Renal pelvis (tissue), 4 donors: ENCODE measurements around the gene AMBP. TPM values are rescaled to one million over a fixed set of nuclear protein-coding genes. Genes with fewer than 3 reads are reported as not detected.

Experiments used
- DNase-seq: peaks from one replicate; pipeline ENCODE4 v3.0.0-alpha.2; 2013
- polyA plus RNA-seq, 3 donors: library from polyadenylated mRNA; unstranded; fragments of 120-200 nt; gene quantifications; one replicate each; pipeline ENCODE4 v1.2.1, GENCODE V29; 2013; ENCODE audit not compliant: insufficient read length in 3 of 3

AMBP gene
- polyA plus RNA-seq, 3 donors, result 1.5 to 2.2 (median 1.9) TPM

DNA sequence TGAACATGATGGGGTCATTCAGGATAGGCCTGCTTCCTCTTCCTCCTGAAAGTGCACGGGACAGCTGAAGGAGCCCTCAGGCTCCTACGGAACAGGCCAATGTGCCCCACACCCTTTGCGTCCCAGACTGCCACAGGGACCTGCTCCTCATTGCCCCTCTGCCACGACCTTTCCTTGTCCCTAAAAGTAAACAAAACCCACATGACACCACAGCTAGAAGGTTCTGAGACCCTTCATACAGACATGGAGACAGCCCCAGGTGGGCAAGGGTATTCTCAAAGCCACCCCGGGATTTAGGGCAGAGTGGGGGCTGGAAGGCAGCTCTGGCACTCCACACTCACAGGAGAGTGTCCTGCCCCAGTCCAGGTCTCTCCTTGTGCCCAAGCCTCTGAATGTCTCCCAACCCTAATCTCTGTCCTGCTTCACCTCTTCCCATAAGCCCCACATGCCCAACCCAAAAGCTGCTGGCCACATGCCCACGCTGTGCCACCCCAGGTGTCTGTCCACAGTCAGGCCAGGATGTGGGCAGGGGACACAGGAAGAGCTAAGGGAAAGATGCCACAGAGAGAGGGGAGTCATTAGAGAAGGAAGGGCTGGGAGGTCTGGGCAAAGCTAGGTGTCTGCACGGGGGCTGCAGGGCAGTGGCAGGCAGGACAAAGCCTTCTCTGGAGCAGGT lies 800 bp downstream of the AMBP start:
- DNase-seq, result no peak

DNA sequence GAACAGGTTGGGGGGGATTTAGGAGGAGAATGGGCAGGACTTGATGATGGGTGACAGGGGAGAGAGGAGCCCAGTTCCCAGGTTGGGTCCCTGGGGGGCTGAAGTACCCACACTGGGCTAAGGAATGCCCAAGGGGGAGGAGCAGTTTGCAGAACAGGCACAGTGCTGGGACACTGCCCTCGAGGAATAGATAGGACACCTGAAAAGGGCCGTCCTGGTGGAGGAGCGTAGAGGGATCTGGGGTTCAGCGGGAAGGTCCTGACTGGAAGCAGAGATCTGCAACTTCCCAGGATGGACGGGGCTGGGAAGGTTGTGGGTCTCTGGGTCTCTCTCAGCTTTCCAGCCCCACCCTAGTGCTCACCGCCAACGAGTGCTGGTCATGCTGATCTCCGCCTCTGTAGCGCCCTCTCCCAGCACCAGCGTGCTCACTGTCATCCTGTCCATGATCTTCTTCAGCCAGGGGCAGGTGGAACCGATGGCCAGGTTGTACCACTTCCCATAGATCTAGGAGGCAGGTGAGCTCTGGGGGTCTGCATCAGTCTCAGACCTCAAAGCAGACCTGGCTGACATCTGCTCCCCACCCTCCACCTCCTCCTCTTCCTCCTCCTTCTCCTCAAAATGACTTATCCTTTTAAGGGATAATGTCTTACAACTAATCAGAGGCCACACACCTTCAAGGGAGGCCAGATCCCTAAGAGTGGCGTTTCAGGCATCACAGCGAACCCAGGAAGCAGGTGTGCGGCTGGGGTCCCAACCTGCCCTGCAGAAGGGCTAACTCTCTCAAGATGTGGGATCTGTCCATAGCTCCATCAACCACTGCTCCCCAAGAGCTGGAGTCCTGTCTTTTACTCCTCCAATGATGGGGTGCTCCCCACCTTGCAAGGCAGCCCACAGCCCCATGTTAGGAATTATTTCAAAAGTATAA lies 1.6 kb downstream of the AMBP start:
- DNase-seq, result no peak

DNA sequence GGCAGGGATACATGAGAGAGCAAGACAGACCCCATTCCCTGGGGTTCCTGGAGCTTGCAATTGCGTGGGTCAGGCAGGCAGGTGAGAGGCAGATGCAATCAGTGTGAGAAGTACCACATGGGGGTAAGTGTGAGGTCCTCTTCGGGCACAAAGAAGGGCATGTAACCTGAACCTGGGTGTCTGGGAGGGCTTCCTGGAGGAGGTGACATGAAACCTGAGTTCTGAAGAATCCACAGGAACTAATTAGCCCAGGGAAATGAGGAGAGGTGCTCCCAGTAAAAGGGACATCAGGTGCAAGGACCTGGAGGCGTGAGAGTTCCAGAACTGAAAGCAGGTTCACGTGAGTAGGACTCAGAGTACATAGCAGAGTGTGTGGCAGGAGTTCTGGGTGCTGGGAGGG lies 2.5 kb downstream of the AMBP start:
- DNase-seq, result no peak

DNA sequence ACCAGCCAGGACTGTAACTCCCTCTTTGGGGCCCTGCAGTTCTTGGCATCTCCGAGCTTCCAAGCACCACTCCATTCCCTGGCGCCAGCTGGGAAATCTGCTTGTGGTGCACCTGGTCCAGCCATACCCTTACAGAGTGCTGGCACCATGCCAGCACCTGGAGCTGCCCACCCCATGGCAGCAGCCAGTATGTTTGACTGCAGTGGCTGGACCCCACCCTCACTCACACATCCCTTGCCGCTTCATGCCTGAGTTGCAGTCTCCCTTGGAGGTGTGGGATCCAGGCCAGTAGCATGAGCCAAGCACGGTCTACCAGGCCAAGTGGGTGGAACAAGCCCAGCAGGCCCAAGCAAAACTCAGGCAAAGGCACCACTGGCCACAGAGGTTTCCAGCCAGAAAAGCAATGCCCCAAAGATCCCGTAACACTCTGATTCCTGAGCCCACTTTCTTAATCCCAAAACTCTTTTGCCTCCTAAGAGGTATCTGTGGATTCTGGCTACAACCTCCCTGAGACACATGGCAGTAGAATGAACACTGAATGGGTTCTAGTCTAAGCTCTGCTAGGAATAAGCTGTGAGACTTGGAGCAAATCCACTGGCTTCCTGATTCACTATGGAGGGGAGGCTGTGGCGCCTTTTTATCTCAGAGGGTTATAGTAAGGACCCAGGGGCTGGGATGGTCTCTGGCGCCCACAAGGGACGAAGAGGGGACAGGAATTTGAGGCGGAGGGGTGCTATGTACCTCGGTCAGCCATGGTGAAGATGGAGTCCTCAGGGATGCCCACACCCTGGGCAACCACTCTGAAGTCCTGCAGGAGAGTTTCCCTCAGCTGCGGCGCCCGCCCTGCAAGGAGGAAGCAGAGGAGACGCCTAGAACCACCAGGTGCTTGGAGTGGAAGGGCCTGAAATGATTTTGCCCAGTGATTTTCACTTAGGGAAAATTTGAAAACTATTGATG lies 5.6 kb downstream of the AMBP start:
- no peak for DNase-seq

DNA sequence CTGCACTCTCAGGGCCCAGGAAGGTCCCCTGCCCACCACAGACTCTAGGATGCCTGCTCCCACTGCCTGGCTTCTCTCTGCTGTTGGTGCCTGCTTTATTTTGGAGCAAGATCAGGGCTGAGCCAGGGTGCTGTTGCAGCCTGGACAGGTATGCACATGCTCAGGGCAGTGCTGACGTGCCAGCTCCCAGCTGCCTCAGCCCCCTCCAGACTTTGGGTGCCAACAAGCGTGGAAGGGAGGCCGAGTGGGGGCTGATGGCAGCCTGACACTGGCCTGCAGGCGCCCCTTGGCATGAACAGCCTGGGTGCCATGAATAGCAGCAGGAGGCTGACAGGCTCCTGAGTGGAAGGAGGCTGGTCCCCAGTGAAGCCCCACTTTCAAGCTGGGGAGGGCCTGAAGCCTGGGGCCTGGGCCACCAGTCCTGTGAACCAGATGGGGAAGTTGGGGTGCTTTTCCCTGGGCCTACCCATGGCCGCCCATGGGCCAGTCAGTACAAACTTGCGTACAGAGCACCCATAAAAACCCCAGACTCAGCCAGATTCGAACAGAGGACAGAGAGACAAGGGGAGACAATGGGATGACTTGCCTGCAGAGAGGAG lies 6.8 kb downstream of the AMBP start:
- DNase-seq, result no peak

DNA sequence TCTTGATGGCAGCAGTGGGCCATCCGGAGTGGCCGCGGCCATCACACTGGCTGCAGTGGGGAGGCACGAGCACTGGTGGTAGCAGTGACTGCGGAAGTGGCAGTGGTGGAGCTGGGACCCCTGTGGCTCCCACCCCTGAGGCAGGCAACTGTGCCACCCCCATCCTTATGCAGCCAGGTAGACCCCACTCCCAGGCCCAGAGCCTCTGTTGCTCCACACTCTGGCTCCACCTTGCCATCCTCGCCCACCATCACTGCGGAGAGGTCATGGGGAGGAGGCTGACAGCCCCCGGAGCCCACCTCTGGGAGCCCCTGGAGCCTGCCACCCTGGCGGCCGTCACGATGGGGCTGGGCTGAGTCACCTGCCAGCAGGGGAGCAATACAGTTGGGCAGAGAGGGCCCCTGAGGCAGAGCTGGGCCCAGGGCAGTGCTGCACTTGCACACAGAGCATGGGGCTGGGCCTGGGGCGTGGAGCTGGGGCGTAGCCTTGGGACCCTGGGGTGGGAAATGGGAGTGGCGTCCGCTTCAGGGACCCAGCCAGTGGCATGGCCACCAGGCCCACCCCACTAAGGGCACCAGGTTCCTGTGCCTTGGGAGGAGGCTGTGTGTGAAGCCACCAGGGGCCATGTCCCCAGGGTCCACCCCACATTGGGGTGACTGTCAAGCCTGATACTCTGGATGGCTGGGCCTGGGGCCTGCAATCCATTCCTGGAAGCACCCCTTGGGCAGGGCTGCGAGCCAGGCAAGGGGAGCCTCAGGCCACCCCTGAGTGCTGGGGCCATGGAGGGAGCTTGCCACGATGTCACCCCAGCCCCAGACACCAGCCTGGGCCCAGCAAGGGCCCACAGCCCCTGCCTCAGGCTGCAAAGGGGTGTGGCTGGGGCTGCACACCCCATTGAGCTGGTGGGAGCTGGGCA lies 7.7 kb downstream of the AMBP start:
- DNase-seq, result no peak

DNA sequence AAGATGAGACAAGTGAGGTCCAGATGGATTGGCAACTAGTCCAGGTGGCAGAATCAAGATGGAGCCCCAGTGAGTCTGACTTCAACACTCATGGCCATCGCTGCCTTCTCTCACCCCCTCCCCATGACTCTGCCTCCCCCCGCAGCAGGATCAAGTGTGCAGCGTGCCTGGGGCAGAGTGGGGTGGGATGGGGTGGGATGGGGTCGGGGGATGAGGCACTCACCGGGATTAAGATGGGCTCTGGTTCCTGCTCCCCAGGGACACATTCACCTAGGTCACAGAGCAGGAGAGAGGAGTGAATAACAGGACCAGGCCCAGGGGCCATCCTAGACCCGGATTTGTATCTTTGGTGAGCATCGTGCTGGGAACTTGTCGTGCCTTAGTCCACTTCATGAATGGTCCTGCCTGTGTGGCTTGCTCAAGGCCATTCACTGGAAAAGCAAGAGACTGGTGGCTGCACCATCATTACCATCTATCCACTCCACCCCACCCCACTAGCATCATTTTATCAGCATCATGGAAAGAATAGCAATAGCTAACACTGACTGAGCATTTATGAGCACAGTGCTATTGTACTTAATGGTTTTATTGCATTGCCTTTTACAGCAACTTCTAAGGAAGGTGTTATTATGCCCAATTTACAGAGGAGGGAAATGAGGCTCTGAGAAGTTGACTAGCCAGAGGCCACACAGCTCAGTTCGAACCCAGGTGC lies 8.5 kb downstream of the AMBP start:
- no peak for DNase-seq

DNA sequence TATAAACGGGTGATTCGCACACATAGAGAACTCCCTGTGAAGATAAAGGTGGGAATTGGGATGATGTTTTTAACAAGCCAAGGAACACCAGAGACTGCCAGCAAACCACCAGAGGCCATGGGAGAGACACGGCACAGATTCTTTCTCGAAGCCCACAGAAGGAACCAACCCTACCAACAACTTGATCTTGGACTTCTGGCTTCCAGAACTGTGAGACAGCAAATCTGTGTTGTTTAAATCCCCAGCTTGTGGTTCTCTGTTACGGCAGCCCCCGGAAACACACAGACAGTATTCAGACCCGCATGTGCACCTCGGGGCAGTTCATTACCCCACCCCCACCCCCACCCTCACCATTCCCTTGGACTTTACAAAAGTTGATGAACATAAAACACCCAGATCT lies 12.8 kb downstream of the AMBP start:
- no peak for DNase-seq

DNA sequence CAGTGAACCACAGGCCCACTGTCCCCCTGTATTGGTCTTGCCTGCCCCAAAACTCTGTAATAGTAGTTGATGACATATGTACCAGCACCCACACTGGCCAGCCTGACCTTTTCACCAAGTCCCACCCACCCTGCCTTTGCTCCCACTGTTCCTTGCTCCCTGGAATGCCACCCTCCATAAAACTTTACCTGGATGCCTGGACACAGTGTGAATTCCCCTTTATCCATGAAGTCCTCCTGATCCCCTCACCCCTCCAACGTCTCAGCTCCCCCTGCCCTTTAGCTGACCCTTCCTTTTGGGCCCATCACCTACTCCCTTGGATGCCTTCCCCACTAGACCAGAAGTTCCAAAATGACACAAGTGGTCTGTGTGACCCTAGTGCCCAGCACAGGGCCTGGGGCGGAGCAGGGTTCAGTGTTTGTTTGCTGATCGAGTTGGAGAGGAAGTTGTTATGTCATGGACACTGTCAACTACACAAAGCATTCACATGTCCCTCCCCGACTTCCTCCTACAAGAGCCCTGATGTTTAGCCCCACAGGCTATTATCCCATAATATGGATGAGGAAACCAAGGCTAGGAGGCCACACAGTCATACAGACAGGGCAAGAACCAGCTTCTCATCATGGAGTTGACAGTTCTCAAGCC lies 16.1 kb downstream of the AMBP start:
- no peak for DNase-seq

DNA sequence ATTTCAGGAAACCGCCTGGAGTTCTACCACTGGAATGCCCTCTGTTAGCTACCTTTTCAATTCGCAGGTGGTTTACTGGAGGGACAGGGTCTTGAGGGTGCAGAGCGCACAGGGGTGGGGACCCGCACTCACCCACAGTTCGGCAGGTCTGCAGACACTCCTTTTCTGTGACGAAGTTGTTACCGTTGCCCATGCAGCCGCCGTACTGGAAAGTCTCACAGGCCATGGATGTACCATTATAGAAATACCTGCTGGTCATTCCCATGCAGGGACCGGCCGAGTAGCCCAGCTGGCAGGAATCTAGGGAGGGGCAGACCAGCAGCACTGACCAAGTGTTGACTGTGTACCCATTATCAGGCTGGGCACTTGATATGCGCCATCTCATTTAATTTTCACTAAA lies 16.8 kb downstream of the AMBP start:
- no peak for DNase-seq

DNA sequence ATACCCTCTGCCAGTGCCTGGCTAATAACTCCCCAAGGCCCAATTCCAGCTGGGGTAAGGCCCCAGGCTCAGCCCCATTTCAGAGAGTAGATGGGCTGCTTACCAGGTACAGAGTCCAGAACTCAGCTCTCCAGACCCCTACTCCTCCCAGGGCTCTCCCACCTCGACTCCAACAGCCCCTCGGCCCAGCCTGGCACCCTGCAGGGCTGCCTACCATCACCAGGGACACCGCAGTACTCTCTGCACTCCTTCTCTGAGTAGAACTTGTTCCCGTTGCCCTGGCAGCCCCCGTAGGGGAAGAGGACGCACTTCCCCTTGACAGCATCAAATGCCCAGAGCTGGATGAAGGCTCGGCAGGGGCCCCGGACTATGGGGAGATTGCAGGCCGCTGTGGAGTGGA lies 17.4 kb downstream of the AMBP start:
- no peak for DNase-seq

DNA sequence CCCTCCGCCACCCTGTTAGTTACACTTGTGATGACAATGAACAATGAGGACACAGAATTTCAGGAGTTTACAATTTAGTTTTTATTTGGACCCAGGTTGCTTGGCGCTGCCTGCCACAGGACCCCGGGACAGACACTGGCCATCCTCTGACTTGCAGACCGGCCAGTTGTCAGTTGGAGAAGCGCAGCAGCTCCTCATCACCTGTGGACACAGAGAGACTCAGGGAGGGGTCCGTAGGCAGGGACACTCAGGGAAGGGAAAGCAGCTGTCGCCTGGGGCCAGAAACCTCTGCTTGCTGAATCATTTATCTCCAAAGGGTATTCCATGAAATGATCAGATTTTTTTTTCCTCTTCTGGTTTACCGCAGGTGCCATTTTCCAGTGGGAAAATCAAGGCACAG lies 18.0 kb downstream of the AMBP start:
- no peak for DNase-seq

DNA sequence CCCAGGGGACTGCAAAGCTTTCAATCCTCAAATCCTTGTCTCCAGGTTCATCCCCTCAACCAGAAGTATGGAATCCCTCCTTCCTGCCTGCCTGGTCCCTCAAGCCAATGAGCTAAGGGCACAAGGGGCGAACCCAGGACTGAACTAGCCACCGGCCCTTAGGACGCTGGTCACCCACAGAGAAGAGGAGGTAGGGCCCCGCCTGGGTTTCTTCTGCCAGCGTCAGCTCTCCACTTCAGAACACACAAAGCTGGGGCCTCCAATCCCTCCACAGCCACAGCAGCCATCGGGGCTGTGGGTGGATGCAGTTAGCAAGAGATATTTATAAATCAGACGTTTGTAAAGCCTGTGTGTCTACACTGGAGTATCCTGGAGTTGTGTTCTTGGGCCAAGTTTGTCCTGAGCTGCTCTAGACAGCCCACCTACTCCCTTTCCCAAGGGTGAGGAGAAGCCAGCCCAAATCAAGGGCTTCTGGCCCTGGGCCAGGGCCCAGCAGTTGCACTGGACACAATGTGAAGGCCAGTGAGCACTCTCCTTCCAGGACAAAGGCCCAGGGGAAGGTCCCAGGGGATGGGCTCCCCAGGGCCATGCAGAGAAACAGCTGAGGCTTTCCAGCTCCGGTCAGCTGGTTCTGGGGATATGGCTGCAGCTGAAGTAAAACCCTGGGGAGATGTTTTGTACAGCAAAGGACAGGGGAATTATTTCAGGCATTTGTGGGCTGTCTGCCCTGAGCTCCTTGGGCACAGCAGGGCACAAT lies 18.9 kb downstream of the AMBP start:
- DNase-seq, result no peak

DNA sequence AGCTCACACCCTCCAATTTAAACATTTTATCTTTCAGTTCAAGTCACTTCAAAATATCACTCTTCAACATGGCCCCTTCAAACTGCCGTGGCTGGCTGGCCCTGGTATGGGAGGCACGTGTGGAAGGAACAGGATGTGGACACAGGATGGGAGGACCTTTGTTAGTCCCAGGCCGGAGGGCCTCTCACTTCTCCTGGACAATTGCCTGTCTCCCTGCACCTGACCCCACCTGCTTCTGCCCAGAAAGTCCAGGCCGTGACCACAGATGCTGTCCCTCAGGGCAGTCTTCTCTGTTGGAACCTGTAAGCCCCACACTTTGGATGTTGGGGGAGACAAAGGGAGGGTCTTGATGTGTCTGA lies 19.4 kb downstream of the AMBP start:
- DNase-seq, result no peak

DNA sequence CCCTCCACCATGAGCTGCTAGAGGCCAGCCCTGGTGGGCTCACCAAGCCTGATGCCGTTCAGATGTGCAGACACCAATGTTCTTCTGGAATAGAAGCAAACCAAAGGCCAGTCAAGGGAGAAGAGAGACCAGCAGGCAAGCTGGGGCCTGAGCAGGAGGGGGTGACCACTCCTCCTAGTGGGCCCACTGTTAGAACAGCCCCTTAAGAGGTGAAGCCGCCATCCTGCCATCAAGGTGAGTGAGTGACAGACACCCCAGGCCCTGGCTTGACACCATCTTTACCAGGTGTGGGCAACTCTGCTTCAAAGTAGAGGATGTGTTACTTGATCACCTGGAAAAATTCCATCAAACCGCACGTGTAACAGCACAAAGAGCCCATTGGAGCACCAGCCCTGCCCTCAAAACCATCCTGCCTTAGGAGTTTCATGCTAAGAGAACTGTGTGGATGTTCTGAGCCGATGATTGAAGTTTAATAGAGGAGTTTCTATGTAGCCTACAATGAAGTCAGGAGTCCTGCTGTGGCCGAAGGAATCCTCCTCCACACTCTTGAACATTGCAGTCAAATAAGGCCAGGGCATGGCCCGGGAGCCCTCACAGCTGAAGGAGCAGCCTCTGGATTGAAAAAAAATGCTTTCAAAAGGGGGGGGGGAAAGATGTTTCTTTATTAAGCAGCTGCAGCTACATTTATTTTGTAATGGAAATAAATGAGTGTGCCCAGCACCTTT lies 20.8 kb downstream of the AMBP start:
- DNase-seq, result no peak

DNA sequence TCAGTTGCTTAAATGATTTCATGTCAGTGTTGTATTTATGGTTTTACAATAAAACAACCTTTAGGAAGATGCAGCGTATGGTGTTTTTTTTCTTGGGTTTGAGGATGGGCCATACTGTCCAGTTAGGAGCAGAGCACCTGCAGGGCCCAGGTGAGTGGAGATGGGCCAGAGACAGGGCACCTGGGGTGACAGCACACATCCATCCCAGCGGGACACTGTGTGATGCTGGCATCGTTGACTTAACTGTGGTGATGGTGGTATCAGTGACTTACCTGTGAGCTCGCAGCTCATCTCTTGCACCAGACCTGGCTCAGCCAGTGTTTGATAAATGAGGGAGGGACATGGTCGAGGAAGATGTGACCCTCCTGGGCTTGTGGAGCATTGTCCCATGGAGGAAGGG lies 21.6 kb downstream of the AMBP start:
- no peak for DNase-seq

DNA sequence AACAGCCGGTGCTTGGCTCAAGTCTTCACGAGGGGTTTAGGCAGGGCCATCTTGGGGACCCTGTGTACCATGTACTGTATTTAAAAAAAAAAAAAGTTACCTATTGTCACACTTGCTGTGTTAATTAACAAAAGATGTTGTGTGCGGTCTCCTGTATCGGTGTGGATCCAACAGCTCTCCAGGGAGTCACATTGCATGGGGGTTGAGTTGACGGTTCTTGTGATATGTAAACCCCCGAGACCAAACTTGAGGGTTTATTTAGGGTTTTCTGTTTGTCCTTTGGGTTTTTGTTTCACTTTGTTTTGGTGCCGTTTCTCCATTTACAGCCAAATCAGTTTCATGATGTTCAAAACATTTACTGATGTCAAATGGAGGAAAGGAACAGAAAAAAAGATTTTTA lies 22.2 kb downstream of the AMBP start:
- no peak for DNase-seq

DNA sequence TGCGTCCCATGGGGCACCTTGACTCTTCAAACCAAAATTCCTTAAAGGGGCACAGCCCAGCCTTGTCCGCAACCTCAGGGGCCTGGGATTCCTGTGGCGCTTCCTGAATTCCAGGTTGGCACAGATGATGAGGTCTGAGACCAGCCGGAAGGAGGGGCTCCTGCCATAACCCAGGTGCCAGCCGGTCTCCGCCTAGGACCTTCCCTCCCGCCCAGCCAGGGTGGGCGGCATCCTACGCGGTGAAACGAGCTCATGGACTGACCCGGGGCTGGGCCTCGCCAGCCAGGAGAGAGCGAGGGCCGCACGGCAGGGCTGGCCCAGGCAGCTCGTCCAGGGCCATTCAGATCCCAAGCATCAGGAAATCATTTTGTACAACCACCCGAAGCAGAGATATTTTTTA lies 23.0 kb downstream of the AMBP start:
- no peak for DNase-seq
